ENCODE measurements around the gene DOHH.

DOHH gene

GRCh38 chr19:3515891-3516422 is 15.5 kb upstream of the DOHH start:
- in situ Hi-C loops (cut with HindIII; ENCODE audit: low sequenced_read_pairs): no loop called here
- DNase-seq (ENCODE audit: low read depth, low spot score): peak; percentile 23
- TF ChIP-seq, protein P1, sequence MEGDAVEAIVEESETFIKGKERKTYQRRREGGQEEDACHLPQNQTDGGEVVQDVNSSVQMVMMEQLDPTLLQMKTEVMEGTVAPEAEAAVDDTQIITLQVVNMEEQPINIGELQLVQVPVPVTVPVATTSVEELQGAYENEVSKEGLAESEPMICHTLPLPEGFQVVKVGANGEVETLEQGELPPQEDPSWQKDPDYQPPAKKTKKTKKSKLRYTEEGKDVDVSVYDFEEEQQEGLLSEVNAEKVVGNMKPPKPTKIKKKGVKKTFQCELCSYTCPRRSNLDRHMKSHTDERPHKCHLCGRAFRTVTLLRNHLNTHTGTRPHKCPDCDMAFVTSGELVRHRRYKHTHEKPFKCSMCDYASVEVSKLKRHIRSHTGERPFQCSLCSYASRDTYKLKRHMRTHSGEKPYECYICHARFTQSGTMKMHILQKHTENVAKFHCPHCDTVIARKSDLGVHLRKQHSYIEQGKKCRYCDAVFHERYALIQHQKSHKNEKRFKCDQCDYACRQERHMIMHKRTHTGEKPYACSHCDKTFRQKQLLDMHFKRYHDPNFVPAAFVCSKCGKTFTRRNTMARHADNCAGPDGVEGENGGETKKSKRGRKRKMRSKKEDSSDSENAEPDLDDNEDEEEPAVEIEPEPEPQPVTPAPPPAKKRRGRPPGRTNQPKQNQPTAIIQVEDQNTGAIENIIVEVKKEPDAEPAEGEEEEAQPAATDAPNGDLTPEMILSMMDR (IDR thresholded peaks at IDR 0.05; ENCODE audit: low read depth, low read length): no peak
- no peak overlapping the region for H3K4me3 ChIP-seq (ENCODE audit: low read depth, low read length)

- no peak overlapping the region for H3K4me3 ChIP-seq (ENCODE audit: low read depth, low read length)
- in situ Hi-C loops (cut with HindIII; ENCODE audit: low sequenced_read_pairs): no loop called here
- TF ChIP-seq, protein P1 (IDR thresholded peaks at IDR 0.05; ENCODE audit: low read depth, low read length): no peak
- DNase-seq (ENCODE audit: low read depth, low spot score): no peak
Observed at GRCh38 chr19:3514930-3515329, 14.5 kb upstream of the DOHH start.

GRCh38 chr19:3513229-3514140 is 13.0 kb upstream of the DOHH start:
- TF ChIP-seq, protein P1 (IDR thresholded peaks at IDR 0.05; ENCODE audit: low read depth, low read length): peak; percentile 5
- no peak for DNase-seq (ENCODE audit: low read depth, low spot score)
- in situ Hi-C loops (cut with HindIII; ENCODE audit: low sequenced_read_pairs): no loop called here
- H3K4me3 ChIP-seq (ENCODE audit: low read depth, low read length): no peak overlapping the region

- in situ Hi-C loops (cut with HindIII; ENCODE audit: low sequenced_read_pairs): no loop called here
- TF ChIP-seq, protein P1 (IDR thresholded peaks at IDR 0.05; ENCODE audit: low read depth, low read length): no peak
- H3K4me3 ChIP-seq (ENCODE audit: low read depth, low read length): no peak overlapping the region
- DNase-seq (ENCODE audit: low read depth, low spot score): no peak
Observed at GRCh38 chr19:3512562-3513228, 12.2 kb upstream of the DOHH start.

DNA sequence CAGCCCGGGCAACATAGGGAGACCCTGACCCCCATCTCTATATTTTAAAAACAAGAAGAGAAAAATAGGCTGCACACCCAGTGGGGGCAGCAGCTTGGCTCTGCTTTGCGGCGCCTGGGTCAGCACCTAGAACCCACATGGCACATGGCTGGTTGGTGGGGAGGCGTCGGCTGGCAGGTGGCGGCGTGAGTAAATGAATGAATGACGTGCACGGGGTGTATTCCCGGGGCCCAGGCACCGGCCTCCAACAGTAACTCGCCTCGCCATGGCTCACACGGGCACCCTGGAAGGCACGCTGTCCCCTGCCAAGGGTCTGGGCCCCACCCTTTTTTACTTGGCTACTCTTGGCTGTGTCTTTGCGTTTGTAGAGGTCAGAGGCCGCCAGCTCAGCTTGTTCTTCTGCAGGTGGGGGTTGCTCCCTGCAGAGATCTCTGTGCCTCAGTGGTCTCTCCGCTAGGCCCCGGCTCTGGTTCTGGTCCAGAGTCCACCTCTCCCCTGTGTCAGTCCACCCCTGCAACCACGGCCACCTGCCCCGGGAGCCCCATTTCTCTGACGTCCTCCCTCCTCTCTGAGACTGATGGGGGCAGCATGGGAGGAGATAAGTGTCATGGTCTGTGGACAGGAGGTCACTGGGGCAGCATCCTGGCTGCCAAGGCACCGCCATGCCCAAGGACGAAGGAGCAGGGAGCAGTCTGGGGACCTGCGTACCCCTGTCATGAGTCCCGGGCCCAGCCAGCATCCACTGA is 11.2 kb upstream of the DOHH start:
- TF ChIP-seq, protein P1 (IDR thresholded peaks at IDR 0.05; ENCODE audit: low read depth, low read length): no peak
- no peak for DNase-seq (ENCODE audit: low read depth, low spot score)
- no peak overlapping the region for H3K4me3 ChIP-seq (ENCODE audit: low read depth, low read length)
- in situ Hi-C loops (cut with HindIII; ENCODE audit: low sequenced_read_pairs): no loop called here

GRCh38 chr19:3510727-3511126 is 10.3 kb upstream of the DOHH start:
- in situ Hi-C loops (cut with HindIII; ENCODE audit: low sequenced_read_pairs): no loop called here
- TF ChIP-seq, protein P1 (IDR thresholded peaks at IDR 0.05; ENCODE audit: low read depth, low read length): no peak
- DNase-seq (ENCODE audit: low read depth, low spot score): no peak
- no peak overlapping the region for H3K4me3 ChIP-seq (ENCODE audit: low read depth, low read length)
